Spleen (tissue), 7 donors: ENCODE results near the gene MOGAT1.

Experiments
- POLR2A ChIP-seq, 3 donors: fragments of 450-650 bp; IDR thresholded peaks; one replicate each; pipeline ENCODE4 v1.5.1; 2017; ENCODE audit warnings: antibody characterized with exemption in 3 of 3, mild to moderate bottlenecking in 1 of 3
- POLR2AphosphoS5 ChIP-seq, 3 donors: sonication (generic); formaldehyde crosslinking; IDR thresholded peaks; one replicate each; pipeline ENCODE4 v1.5.1; 2017; ENCODE audit warnings: antibody characterized with exemption in 3 of 3
- TF ChIP-seq, protein P1 (sequence below), 11 experiments: fragments of 200-600 bp in 7 of 11; fragments of 450-650 bp in 4 of 11; sonication (generic) in 4 of 11; IDR thresholded peaks in 8 of 11; conservative IDR thresholded peaks in 3 of 11; 1 replicate in 7 of 11; 2 replicates in 4 of 11; pipeline versions ENCODE4 v1.4.0 to v1.8.0; 2016 to 2021; ENCODE audit warnings: antibody characterized with exemption in 11 of 11, inconsistent platforms in 4 of 11, mild to moderate bottlenecking in 1 of 11
- donor health status: DM: no; HTN: no; CAD: no; lungs with moderate emphysema.
- donor health status: DM: no; HTN: no; CAD: no.
- donor health status: DM: no; HTN: no; CAD: no.

DNA sequence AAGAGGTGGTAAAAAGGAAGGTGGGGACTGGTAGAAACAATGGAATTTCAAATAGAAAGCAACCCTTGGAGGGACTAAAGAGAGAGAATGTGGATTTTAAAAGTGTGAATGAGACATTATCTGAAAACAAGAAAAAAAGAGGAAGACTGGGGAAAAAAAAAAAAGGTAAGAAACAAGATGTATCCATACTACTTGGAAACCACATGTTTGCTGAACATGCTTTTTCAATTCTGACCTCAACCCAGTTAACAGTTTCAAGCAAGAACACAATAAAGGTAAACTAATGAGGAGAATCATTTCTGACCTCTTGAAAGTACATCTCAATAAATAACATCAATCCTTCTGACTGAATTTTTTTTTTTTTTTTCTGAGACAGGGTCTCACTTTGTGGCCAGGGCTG lies 18.2 kb upstream of the MOGAT1 start:
- TF ChIP-seq, protein P1, sequence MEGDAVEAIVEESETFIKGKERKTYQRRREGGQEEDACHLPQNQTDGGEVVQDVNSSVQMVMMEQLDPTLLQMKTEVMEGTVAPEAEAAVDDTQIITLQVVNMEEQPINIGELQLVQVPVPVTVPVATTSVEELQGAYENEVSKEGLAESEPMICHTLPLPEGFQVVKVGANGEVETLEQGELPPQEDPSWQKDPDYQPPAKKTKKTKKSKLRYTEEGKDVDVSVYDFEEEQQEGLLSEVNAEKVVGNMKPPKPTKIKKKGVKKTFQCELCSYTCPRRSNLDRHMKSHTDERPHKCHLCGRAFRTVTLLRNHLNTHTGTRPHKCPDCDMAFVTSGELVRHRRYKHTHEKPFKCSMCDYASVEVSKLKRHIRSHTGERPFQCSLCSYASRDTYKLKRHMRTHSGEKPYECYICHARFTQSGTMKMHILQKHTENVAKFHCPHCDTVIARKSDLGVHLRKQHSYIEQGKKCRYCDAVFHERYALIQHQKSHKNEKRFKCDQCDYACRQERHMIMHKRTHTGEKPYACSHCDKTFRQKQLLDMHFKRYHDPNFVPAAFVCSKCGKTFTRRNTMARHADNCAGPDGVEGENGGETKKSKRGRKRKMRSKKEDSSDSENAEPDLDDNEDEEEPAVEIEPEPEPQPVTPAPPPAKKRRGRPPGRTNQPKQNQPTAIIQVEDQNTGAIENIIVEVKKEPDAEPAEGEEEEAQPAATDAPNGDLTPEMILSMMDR (IDR thresholded peaks at IDR 0.05 in 8 of 11, conservative IDR thresholded peaks at IDR 0.05 in 3 of 11), result no peak
- no peak for TF ChIP-seq POLR2AphosphoS5 (IDR thresholded peaks at IDR 0.05)
- TF ChIP-seq POLR2A (IDR thresholded peaks at IDR 0.05), result no peak
